ENCODE results near the gene CHRNA7.

The CHRNA7 gene

DNA sequence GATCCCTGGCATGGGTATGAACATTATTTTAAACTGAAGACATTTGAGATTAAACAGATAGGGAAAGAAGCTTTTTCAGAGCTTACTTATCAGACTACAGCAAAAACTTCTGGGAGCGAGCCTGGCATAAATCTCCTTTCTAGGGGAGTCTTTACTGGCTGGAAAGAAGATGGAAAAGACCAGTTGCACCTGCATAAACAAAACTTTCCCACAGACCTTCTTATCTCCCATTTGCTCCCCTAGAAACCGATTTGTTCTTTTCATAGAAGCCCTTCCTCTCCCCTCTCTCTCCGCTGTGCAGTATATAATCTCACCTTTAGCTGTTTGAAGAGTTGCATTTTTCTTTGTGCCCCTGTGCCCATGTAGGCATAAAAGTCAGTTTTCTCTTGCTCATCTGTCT, 93.2 kb downstream of the CHRNA7 start:
- no peak for TF ChIP-seq CTCF (IDR thresholded peaks at IDR 0.05; ENCODE audit: low read depth, low read length, missing control alignments)
- no peak for DNase-seq (ENCODE audit: low read depth)
- H3K4me3 ChIP-seq (ENCODE audit: low read depth, low read length): no peak overlapping the region

- H3K4me3 ChIP-seq (ENCODE audit: low read depth, low read length): no peak overlapping the region
- TF ChIP-seq CTCF (IDR thresholded peaks at IDR 0.05; ENCODE audit: low read depth, low read length, missing control alignments): no peak
- DNase-seq (ENCODE audit: low read depth): no peak
Measured at GRCh38 chr15:32124726-32125125, 94.4 kb downstream of the CHRNA7 start.

DNA sequence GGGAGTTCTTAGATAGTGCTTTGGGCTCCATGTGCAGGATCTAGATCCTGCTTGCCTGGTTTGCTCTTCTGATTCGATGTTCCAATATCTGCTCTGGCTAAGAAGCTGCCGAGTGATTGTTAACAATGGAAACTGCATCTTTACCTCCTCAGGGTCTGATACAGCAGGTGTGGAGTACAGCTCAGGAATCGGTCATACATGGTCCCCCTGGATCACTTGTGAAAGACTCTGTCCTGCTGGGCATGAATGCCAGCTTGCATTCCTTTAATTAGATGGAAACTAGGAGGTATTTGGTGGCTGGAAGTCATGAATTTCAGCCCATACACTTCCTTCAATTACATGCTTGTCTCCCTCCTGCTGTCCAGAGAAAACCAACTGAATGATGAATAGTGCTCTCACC, 95.3 kb downstream of the CHRNA7 start:
- TF ChIP-seq CTCF (IDR thresholded peaks at IDR 0.05; ENCODE audit: low read depth, low read length, missing control alignments): no peak
- H3K4me3 ChIP-seq (ENCODE audit: low read depth, low read length): no peak overlapping the region
- DNase-seq (ENCODE audit: low read depth): no peak

- TF ChIP-seq CTCF (IDR thresholded peaks at IDR 0.05; ENCODE audit: low read depth, low read length, missing control alignments): no peak
- no peak for DNase-seq (ENCODE audit: low read depth)
- H3K4me3 ChIP-seq (ENCODE audit: low read depth, low read length): no peak overlapping the region
Measured at GRCh38 chr15:32129815-32130214, 99.5 kb downstream of the CHRNA7 start.

DNA sequence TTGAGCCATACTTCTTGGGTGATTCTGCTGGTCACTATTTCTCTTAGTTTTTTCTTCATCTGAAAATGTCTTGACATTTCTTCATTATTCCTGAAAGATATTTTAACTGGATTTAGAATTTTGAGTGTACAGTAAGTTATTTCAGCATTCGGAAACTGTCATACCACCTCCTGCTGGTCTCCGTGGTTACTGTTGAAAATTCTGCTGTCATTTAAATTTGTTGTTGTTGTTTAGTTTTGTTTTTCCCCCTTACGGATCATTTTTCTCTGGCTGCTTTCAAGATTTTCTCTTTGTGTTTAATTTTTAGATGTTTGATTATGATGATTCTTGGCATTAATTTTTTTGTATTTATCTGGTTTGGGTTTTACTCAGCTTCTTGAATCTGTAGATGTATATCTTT, 100.5 kb downstream of the CHRNA7 start:
- no peak for DNase-seq (ENCODE audit: low read depth)
- no peak overlapping the region for H3K4me3 ChIP-seq (ENCODE audit: low read depth, low read length)
- no peak for TF ChIP-seq CTCF (IDR thresholded peaks at IDR 0.05; ENCODE audit: low read depth, low read length, missing control alignments)

DNA sequence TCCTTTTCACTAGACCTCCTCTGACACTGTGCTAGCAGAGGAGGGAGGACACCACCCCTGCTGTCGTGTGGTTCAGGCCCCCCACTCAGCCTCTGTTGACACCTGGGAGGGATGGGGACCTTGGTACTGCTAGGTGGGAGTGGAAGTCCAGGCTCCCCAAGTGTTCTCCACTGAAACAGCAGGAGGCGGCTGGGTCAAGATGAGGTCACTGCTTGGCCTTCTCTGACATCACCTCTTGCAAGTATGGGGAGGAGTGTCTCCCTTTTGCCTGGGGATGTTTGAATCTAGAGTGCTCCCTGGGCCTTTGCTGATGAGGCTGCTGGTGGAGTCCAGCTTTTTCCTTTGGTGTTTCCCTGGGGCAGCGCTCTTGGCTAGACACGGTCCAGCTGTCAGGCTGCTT, 101.5 kb downstream of the CHRNA7 start:
- no peak for DNase-seq (ENCODE audit: low read depth)
- no peak for TF ChIP-seq CTCF (IDR thresholded peaks at IDR 0.05; ENCODE audit: low read depth, low read length, missing control alignments)
- H3K4me3 ChIP-seq (ENCODE audit: low read depth, low read length): no peak overlapping the region

DNA sequence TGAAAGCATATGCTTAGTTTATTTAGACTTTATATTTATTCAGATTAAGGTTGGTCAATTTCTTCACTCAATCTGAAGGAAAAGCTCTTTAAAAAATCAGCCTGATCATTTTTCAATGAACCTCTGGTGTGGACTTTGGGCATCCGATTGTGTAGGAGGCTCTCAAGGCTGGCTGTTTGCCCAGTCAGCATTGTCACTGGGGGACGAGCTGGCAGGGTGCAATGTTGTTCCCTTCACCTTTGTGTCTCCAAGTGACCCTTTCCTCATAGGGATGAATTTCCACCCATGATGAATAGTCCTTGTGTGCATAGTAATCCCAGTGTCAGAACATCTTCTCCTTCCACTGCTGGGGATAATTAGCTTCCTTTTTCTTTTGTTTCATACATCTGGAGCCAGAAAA, 102.5 kb downstream of the CHRNA7 start:
- no peak overlapping the region for H3K4me3 ChIP-seq (ENCODE audit: low read depth, low read length)
- DNase-seq (ENCODE audit: low read depth): no peak
- no peak for TF ChIP-seq CTCF (IDR thresholded peaks at IDR 0.05; ENCODE audit: low read depth, low read length, missing control alignments)

All from GM12864 (cell line).